Posterior cingulate gyrus (tissue), 11 donors: Measurements from ENCODE around the gene RPS24.

ENCODE experiments used
- DNase-seq, 10 donors: peaks; one replicate each; pipeline versions ENCODE4 v3.0.0 to v3.0.0-alpha.2; 2020 to 2021; ENCODE audit warnings: mixed read lengths in 3 of 10
- intact Hi-C: fragments of 100-400 bp; cut with DNase I; formaldehyde crosslinking; loops from one replicate; pipeline ENCODE4 v1.15.1; 2023

RPS24 gene

GRCh38 chr10:78023741-78024140 lies 9.9 kb upstream of the RPS24 start:
- intact Hi-C loops = no loop called here
- DNase-seq = no peak

- no peak for DNase-seq
- intact Hi-C loops = no loop called here
These were observed 7.8 kb upstream of the RPS24 start for GRCh38 chr10:78025685-78026364.

GRCh38 chr10:78028438-78029268 lies 5.0 kb upstream of the RPS24 start:
- intact Hi-C loops = loop anchor here (2.0 kb wide), 1 partner anchor 182 kb away; no protein-coding TSS in a partner anchor
- DNase-seq = no peak

GRCh38 chr10:78029269-78030226 lies 4.1 kb upstream of the RPS24 start, which contains the start of gene POLR3A:
TSS of gene POLR3A (minus strand) at chr10:78029515. CDS start at chr10:78029407, 108 bp downstream.
- peak; percentile 81 to 98 (median 89) for DNase-seq
- intact Hi-C loops = loop anchor here (2.0 kb wide), 1 partner anchor 183 kb away; no protein-coding TSS in a partner anchor

- intact Hi-C loops = no loop called here
- DNase-seq = no peak
These were observed 351 bp upstream of the RPS24 start for GRCh38 chr10:78033387-78033636.

GRCh38 chr10:78035025-78035424 lies 1.4 kb downstream of the RPS24 start:
- intact Hi-C loops = no loop called here

GRCh38 chr10:78035437-78035836 lies 1.8 kb downstream of the RPS24 start:
- DNase-seq = no peak
- intact Hi-C loops = no loop called here

More at GRCh38 chr10:78035025-78035424, 1.4 kb downstream of the RPS24 start:
- DNase-seq = no peak

- intact Hi-C loops = no loop called here
- no peak for DNase-seq
These were observed 2.4 kb downstream of the RPS24 start for GRCh38 chr10:78035933-78036583.

GRCh38 chr10:78038105-78038504 lies 4.4 kb downstream of the RPS24 start:
- DNase-seq = no peak
- intact Hi-C loops = no loop called here

GRCh38 chr10:78038791-78039547 lies 5.3 kb downstream of the RPS24 start:
- DNase-seq = no peak
- intact Hi-C loops = no loop called here

GRCh38 chr10:78039743-78040142 lies 6.1 kb downstream of the RPS24 start:
- intact Hi-C loops = no loop called here

GRCh38 chr10:78041170-78042057 lies 7.8 kb downstream of the RPS24 start:
- intact Hi-C loops = no loop called here
- no peak for DNase-seq

More at GRCh38 chr10:78039743-78040142, 6.1 kb downstream of the RPS24 start:
- no peak for DNase-seq

- no peak for DNase-seq
- intact Hi-C loops = no loop called here
These were observed 8.5 kb downstream of the RPS24 start for GRCh38 chr10:78042058-78042751.

- intact Hi-C loops = no loop called here
- DNase-seq = no peak
These were observed 9.1 kb downstream of the RPS24 start for GRCh38 chr10:78042752-78043104.

- intact Hi-C loops = no loop called here
- DNase-seq = no peak
These were observed 10.5 kb downstream of the RPS24 start for GRCh38 chr10:78044179-78044578.

GRCh38 chr10:78044699-78045098 lies 11.0 kb downstream of the RPS24 start:
- no peak for DNase-seq
- intact Hi-C loops = loop anchor here (5.0 kb wide), 1 partner anchor 258 kb away; no protein-coding TSS in a partner anchor

- DNase-seq = peak in 1 of 10 donors; percentile 42
- intact Hi-C loops = loop anchor here (5.0 kb wide), 1 partner anchor 257 kb away; no protein-coding TSS in a partner anchor
These were observed 11.6 kb downstream of the RPS24 start for GRCh38 chr10:78045237-78045636.

- intact Hi-C loops = loop anchor here (5.0 kb wide), 1 partner anchor 256 kb away; no protein-coding TSS in a partner anchor
- no peak for DNase-seq
These were observed 12.2 kb downstream of the RPS24 start for GRCh38 chr10:78045856-78046255.
